CD4-positive, alpha-beta T cell treated with Interleukin-15 for 4 hours (primary cell): Measurements from ENCODE around the gene PMEPA1.
A peak's percentile ranks its signal among the peaks of the same experiment; 100 is the strongest.

Source experiments
- DNase-seq: peaks from one replicate; pipeline ENCODE4 v3.0.0-alpha.2; 2020; ENCODE audit warnings: low spot score

Gene PMEPA1

DNA sequence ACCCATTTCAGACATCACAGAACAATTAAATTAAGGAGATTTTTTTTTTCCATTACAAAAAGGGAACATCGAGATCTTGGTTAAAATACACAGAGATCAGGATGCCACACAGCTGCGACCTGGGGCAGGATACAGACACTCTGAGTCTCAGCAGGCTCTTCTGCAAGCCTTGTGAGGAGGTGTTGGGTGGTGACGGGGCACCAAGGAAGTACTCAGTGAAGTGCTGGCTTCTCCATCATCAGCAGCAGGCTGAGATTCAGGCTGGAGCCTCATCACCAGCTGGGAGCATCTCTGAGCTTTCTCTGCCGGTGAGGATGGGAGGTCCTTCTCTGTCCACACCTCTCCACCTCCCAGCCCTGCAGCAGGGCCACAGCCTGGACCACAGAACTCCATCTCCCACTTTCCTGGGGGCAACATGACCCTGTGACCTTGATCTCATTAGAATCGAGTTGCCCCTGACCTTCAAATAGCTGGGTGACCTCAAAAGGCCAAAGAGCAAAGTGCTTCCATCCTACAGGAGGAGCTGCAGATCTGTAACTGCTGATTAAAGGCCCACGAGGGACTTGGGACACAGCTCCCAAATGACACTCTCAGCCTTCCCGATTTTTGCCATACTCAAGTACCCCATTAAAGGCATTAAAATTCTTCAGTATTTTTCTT is 16.0 kb downstream of the PMEPA1 start:
- no peak for DNase-seq

DNA sequence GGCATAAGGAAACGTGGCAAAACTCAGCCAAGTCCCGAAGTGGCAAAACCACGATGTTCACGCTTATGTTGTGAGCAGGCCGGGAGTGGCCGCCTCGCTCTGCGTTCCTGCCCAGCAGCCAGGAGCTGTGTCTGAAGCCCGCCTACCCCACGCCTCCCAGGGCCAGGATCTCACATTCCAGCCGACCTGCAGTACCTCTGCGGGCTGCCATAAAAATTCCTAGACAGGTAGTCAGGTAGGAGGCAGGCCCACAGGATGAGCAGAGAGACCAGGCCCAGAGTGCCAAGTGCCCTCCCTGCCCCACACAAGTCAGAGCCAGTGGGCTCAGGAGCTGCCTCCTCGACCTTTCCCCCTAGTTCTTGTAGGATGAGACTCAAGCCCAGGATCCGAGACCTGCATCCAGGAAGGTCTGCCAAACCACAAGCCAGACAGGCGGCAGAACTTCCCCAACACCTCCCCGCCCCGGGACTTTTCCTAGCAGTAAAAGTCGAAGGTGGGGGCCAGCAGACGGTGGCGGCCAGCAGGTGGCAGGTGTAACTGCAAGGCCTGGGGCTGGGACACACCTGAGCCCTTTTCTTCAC is 16.7 kb downstream of the PMEPA1 start:
- DNase-seq = no peak

DNA sequence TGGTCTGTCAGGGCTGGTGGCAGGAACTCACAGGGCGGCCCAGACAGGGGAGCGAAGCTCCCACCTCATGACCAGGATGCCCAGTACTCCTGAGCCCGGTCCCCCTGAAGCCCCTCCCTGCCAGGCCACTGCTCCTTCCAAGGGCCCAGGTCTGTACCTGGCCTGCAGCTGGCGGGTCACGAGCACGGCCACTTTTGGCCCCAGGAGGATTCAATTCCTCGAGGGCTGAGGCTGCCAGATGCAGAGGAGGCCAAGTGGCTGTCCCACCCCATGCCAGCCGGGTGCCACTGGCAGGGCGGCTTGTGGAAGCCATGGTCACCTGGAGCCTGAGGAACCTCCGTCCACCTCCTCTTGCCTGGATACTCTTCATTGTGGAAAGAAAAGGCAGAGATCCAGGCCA is 17.4 kb downstream of the PMEPA1 start:
- DNase-seq = no peak

DNA sequence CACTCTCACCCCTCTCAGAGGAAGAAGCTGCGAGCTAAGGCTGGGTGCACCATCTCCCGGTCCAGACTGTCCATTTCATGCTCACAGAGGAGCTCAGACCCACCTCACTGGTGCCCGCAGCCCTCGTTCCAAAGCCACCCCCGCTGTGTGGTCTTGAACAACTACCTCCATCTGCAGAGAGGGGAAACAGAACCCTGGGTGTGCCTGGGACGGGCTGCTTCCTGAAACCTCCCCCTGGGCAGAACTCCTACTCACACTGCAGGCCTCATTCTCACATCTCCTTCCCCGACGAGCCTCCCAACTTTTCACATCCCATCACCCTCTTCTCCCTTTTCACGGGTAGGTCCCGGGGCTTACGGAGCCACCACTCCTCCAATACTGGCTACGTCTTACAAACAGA is 18.1 kb downstream of the PMEPA1 start:
- DNase-seq = no peak

DNA sequence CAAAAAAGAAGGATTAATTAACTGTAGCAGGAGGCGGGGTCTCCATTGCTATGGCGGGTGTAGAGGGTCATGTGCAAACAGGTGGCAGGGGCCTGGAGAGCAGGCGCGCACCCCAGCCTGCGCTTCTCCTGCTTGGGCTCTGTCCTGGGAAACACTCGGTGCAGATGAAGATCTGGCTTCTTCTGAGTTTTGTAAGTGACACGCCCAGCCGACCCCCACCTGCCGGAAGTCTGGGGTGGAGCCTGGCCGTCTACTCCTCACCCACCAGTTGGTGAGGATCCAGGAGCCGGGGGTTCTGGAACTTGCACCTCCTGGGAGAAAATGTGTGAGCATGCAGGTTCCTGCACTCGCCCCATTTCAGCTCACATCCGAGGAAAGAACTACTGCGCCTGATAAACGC is 19.3 kb downstream of the PMEPA1 start:
- DNase-seq = no peak

DNA sequence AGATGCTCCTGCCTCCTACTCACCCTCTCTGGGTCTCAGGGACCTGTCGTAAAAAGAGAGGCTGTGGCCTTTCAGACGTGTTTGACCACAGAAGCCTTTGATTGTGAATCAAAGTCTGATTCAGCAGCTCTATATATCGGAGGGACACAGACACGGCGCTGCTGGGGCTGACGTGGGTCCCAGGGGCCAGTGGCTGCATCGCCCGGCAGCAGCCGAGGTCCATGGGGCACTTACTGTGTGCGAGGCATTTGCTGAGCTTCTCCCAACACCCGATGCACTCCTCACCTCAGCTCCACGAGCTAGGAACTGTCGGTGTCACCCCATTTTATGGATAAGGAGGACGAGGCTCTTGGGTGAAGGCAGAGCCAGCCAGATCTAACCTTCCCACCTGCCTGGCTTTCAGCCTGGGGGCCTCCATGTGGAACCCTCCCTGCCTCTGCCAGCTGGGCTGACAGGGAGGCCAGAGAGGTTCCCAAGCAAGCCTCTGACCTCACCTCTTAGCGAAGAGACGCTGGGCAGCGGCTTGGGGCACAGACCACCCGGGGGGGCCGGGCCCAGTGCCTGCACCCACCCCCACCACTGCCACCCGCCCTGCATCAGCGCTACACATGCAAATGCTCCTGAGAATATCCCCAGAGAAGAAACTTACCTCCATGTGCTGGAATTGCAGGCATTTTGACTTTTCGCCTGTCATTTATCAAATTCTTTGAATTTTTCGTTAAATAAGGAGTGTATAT is 19.9 kb downstream of the PMEPA1 start:
- DNase-seq = no peak

DNA sequence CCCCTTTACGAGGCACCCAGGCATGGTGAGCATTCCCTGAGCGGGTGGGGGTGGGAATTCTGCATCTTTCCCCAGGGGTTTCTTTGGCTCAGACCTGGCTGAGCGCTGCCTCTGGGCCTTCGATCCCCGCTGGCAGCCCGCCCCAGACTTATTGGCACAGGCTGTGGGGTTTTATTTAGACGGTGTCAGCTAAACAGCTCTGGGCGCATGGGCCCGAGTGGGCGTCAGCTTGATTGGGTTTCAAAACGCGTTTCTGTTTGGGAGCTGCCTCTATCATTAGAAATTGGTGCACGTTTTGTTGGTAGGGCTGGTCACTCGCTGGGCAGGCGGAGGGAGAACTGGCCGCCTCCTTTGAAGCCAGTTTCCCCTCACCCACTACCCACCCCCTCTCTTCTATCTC is 21.0 kb downstream of the PMEPA1 start:
- no peak for DNase-seq

DNA sequence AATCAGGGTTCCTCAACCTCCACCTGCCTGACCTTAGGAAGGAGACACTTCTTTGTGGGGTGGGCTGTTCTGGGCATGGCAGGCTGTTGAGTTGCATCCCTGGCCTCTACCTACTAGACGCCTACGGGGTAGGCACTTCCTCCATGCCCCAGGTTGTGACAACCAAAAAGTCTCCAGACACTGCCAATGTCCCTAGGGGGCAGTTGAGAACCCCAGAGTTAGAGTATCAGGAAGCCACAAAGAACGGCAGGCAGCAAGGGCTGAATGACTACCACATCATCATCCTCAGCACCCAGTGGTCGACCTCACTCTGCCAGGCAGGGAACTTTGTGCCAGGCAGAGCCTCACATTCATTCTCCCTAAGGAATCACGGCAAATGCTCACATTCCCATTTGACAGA is 21.5 kb downstream of the PMEPA1 start:
- DNase-seq = no peak

DNA sequence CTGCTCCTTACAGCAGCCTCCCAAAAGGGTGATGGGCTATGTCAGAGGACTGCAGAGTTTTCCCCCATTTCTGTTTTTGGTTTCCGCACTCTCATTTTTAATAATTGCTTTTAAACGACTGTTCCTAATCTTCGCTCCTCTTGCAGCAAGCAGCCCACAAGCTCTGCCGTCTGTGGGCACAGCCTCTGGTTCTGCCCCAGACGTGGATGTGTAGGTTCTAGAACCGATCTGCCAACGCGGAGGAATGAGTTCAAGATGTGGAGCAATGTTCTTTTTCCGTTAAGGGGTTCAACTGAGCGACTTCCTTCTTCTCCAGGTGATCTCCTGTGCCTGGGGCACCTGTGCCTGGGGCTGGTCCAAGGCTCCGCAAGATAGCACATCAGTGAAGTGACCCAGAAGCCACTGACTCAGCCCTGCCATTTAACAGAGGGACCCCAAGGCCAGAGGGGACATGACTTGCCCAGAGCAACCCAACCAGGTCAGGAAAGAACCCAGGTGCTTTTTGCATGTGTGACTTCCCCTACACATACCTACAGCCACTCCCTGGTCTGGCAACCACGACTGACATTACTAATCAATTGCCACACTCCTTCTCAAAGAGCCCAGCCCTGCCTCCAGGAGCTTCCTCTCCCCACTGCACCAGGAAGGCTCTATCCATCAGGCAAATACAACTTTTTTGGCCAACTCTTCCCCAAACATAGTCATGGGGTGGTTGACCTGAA is 22.7 kb downstream of the PMEPA1 start:
- DNase-seq = no peak

DNA sequence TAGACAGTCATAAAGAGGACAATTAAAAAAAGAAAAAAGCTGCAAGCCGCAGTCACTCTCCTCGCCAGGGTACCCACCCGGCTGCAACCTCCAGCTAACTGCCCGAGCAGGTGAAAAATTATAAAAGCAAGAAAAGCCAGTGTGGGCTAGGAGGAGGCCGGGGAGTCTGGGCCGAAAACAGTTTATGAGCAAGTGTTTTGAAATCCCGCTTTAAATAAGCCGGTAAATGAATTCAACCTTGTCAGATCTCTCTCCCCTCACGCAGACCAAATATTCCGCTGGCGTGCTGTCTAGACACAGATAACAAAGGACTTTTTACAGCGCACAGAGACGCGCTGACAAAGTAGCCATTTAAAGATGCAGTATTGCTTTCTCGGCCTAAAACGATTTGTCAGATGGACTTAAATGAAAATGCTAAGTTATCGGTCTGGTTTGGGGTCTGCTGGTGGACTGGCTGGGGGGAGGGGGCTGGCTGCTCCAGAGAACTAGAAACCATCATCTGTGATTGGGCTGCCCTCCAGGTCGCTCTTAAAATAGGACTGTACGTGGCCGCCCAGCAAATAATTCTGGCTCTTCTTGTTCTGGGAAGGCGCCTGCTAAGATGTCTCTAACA is 24.6 kb downstream of the PMEPA1 start:
- DNase-seq = no peak

DNA sequence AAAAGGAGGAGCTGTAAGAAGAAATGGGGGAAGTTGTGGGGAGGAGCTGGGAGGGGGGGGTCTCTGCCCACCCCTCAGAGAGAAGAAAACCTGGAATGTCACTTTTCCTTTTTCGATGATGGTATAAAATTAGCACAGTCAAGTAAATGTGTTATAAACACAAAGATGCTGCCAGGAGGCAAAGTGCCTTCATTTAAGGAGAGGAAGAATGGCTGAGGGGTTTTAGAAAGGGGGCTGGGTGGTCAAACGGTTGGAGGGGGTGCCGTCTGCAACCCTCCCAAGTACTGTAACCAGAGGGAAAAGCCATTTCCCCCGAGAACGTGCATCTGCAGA is 25.0 kb downstream of the PMEPA1 start:
- no peak for DNase-seq

DNA sequence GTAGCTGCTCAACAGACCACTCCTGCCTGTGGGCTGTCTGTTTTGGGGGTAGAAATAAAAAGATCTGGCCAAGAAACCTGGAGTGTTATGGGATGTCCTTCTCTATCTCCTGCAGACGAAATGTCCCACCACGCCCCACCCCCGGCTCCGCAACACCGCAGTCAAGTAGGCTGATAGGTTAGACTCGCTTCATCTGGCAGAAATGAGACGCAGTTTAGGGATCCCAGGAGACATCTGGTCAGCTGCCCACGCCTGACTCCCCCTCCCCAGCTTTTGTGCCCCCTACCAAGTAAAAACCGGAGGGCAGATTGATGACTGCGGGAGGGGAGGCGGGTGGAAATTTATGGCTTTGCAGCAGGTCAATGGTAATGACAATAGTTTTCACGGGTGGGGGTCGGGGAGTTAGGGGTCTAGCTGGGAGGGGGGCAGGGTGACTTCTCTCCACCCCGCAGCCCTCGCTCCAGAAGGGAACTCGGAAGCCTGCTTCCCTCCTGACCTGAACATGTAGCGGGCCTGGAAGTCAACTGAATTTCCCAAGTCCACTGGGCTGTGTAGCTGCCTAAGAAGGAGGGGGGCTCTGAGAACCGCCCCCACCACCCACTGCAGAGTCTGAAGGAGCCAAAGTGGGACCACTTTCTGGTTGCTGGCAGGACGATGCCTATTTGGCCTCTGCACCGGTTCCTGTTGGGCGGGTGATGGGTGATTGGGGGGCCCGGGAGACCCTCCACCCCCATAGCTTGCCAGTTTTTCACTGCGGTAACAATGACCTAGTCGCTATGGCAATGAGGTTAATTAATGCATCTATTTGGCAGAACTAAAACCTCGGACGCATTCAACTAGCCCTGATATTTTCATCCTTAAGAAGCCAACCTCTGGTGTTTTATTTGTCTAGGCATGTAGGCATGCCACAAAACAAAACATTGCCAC is 25.7 kb downstream of the PMEPA1 start:
- DNase-seq = no peak

DNA sequence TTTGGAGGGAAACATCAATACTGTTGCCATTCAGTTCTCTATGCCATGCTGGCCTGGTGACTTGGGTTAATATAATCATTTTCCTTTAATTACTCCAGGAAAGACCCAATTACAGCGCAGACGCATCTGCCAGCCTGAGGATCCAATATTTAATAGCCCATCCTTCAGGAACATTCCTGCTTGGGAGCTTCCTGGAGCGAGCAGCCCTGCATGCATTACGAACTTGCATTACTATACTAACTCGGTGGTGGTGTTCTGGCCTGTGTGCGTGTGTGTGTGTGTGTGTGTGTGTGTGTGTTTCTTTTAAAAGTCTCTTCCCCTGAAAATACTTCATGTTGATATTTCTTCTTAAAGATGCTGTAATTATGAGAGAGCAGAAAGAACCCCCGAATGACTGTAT is 26.5 kb downstream of the PMEPA1 start:
- no peak for DNase-seq

DNA sequence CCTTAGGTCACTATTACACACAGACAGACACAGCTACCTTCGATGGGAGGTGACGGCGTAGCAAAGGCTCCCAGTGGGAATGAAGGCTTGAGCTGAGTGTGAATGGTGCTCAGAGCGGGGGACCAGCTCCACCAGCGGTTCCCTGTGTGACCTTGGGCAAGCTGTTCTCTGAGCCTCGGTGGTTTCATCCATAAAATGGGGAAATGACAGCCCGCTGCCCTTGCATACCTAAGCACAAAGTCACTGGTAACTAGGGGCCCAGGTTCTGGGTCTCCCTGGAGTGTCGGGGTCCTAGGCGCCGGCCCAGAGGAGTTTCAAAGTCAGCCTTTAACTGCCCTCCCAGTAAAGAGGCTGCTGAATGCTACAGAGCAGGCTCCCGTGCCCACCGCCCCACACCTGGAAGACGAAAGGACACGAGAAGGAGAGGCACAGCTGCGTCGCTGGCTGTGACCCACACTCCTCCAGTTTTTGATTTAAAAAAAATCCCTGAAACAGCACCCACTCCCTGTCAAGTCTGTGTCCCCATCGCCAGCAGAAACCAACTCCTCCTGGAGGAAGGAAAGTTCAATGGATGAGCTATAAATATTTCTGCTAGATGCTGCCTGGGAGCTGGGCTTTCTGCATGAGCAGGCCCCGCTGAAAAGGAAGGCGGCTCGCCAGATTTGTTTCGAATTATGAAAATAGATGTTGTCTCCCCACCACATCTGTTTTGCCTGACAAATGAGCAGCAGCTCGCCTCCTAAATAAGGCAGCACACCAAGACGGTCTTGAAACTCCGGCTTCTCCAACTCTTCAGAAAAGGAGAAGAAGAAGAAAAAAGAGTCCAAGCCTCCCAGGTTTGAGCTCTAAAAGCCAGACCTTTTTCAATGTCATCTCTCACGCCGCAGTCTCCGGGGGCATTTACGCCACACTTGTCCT is 27.4 kb downstream of the PMEPA1 start:
- DNase-seq = no peak

DNA sequence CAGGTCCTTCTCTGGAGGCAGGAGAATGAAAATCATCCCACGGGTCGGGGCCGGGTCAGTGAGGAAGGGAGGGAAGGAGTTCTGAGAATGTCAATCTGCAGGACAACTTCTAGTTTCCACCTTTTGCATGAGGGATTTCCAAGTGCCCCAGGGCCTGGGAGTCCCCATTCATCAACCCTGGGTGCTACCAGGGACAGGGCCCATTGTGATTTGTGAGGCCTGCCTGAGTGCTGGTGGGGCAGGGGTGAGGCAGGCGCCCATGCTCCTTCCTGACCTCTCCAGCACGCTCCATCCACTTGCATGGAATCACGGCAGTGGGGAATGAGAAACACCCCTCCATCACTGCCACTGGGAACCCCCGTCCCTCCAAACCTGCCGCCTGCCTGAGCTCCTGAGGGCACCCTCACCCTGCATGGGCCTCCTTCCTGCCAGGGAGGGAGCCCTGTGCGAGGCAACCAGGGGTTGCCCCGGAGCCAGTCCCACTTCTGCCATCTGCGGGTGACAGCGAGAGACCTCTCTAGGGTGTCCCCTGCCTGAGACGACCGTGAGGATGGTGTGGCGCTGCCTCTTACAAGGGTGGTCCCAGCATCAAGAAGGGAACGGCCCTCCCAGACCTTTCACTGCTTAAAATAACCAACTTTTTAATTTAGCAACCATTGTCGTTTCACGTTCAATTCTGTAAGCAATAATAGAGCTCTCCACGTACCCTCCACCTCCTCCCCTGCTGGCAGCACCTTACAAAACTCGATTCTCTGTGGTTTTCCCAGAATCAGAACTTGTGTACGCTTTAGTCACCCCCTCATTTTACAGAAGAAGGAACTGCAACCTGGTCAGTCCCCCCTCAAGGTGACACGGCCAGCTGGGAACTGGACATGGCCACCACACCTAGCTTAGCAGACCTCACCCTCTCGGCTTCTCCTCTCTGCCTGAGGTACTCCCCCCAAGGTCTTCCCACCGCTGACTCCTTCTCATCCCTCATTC is 28.6 kb downstream of the PMEPA1 start:
- DNase-seq = peak; percentile 15

DNA sequence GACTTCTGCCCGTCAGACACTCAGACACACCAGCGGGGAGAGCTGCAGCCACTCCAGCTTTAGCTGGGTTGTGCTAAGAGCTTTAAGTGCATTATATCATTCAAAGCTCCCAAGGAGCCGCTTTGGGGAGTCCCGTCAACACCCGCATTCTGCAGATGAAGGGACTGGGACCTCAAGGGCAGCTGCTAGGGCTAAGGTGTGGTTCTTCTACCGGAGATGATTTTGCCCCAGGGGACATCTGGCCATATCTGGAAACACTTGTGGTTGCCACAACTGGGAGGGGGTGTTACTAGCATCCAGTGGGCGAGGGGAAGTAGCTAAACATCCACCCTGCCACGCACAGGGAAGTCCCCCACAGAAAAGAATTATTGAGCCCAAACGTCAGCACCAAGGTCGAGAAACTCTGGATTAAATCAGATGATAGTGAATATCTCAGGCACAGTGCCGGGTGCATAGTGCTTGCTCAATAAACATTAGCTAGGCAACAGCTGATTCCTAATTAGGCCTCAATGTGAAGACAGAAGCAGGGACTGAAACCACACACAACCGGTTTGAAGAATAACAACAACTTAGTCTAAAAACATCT is 29.6 kb downstream of the PMEPA1 start:
- DNase-seq = no peak

DNA sequence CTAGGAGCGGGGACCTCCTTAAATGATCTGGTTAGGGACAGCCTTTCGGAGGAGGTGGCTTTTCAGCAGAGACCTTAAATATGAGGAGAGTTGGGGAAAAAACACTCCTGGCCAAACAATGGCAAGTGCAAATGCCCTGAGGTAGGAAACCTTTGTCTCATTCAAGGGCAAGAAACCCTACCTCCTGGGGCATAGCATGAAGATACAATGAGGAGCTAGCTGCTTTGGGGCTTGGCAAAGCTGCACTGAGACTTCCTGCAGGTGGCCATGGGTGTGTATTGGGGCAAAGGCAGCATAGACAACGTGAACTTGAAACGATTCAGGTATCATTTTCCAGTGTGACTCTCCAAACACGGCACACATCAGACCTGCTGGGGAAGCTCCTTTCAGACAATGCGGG is 30.7 kb downstream of the PMEPA1 start:
- DNase-seq = no peak

DNA sequence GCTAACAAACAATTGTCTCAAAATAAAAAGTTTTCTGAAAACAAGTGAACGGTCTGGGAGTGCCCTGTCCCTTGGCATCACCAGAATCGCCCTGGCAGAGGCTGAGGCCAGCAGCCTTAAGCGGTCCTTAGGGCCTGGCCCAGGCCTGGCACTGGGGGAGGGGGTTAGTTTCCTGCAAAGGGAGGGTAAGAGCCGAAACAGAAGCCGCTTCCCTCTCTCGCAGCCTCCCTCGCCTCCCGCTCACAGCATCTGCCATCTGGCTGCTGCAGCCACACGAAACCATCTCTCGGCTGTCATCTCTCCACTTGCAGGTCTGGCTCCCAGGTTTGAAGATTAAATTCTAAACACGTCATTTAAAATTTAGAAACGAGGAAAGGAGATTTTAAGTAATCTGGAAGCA is 31.5 kb downstream of the PMEPA1 start:
- DNase-seq = no peak

DNA sequence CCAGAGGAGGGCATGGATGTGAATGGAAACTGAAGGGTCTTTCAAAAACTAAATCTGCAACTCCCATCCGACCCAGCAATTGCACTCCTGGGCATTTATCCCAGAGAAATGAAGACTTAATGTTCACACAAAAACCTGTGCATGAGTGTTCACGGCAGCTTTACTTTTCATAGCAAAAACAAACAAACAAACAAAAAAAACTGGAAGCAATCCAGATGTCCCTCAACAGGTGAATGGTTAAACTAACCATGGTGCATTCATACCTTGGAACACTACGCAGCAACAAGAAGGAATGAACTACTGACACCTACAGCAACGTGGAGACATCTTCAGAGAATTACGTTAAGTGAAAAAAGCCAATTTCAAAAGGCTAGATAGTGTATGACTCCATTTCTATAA is 32.2 kb downstream of the PMEPA1 start:
- no peak for DNase-seq
